Measurements from ENCODE around the gene NOTCH4. TPM values are rescaled to one million over a fixed set of nuclear protein-coding genes. Genes with fewer than 3 reads are reported as not detected.

The NOTCH4 gene
- total and polyA plus RNA-seq, 9 of the 15 experiments (the other 6 are each of a cell fraction or from before 2014, with no cell fraction given), result 0.24 to 4.3 (median 1.7) TPM

GRCh38 chr6:32177183-32177787 lies 46.6 kb downstream of the NOTCH4 start (continued):
- no peak for TF ChIP-seq SMC3 (conservative IDR thresholded peaks at IDR 0.05; ENCODE audit: insufficient read depth, low read depth, low read length)
- TF ChIP-seq KLF16 (IDR thresholded peaks at IDR 0.05), result no peak
- TF ChIP-seq THAP12 (CRISPR knock-in tag; IDR thresholded peaks at IDR 0.05), result peak; percentile 57; the same call in 1 of the 2 replicates
- peak; percentile 8; the same call in 1 of the 2 replicates for TF ChIP-seq FOXM1 (IDR thresholded peaks at IDR 0.05; ENCODE audit: low read depth)
- TF ChIP-seq FOXM1 (CRISPR knock-in tag; IDR thresholded peaks at IDR 0.05; ENCODE audit: low read depth), result peak; percentile 64; the same call in 1 of the 2 replicates
- 0 out of 2 replicates have a peak, but pooled peaks have one; percentile 19 for TF ChIP-seq PATZ1 (CRISPR knock-in tag; IDR thresholded peaks at IDR 0.05; ENCODE audit: borderline replicate concordance)
- peak; percentile 30 for TF ChIP-seq SMAD4 (CRISPR knock-in tag; conservative IDR thresholded peaks at IDR 0.05)
- TF ChIP-seq PRMT5 (CRISPR knock-in tag; IDR thresholded peaks at IDR 0.05), result no peak
- peak; percentile 18 for TF ChIP-seq TAF1 (IDR thresholded peaks at IDR 0.05; ENCODE audit: control insufficient read depth, extremely low read depth, insufficient read depth, low read length, severe bottlenecking)
- peak; percentile 80; the same call in 1 of the 2 replicates for TF ChIP-seq ELK3 (CRISPR knock-in tag; IDR thresholded peaks at IDR 0.05)
- 0 out of 2 replicates have a peak, but pooled peaks have one; percentile 56 for TF ChIP-seq MTF1 (CRISPR knock-in tag; IDR thresholded peaks at IDR 0.05; ENCODE audit: borderline replicate concordance)
- 0 out of 2 replicates have a peak, but pooled peaks have one; percentile 55 for TF ChIP-seq TCFL5 (CRISPR knock-in tag; conservative IDR thresholded peaks at IDR 0.05)
- peak; percentile 65; the same call in 1 of the 2 replicates for TF ChIP-seq DIDO1 (tag; IDR thresholded peaks at IDR 0.05; ENCODE audit: low read depth)
- peak; percentile 56; the same call in 1 of the 2 replicates for TF ChIP-seq ZBTB9 (CRISPR knock-in tag; IDR thresholded peaks at IDR 0.05)
- TF ChIP-seq ZBTB2 (IDR thresholded peaks at IDR 0.05), result peak; percentile 42; the same call in 1 of the 2 replicates
- TF ChIP-seq ATF6 (CRISPR knock-in tag; IDR thresholded peaks at IDR 0.05), result peak; percentile 87; the same call in 1 of the 2 replicates

Measured in K562 (cell line).